Inferior parietal cortex (tissue), 1 donor: ENCODE data around the gene CDH2.

ENCODE experiments used
- DNase-seq: peaks from one replicate; pipeline ENCODE4 v3.0.0-alpha.2; 2016; ENCODE audit errors: extremely low spot score

Gene CDH2

DNA sequence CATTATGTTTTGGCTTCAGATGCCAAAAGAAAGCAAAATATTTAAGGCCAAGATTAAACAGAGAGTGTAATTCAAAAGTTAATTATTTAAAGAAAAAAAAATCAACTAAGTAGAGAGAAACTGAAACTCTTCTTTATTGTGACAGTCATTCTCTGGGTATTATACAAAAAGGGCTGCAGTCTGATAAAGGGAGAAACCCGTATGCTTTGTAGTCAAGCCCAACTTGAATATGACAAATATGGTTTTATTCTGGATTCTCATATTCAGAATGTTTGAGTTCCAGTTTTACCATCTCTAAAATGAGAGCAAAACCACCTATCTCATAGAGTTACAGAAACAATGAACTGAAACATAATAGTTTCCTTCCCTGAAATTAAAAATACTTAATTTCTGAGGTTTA, 8.2 kb downstream of the CDH2 start:
- no peak for DNase-seq

- no peak for DNase-seq
Observed at GRCh38 chr18:28167835-28168349, 9.0 kb downstream of the CDH2 start.

DNA sequence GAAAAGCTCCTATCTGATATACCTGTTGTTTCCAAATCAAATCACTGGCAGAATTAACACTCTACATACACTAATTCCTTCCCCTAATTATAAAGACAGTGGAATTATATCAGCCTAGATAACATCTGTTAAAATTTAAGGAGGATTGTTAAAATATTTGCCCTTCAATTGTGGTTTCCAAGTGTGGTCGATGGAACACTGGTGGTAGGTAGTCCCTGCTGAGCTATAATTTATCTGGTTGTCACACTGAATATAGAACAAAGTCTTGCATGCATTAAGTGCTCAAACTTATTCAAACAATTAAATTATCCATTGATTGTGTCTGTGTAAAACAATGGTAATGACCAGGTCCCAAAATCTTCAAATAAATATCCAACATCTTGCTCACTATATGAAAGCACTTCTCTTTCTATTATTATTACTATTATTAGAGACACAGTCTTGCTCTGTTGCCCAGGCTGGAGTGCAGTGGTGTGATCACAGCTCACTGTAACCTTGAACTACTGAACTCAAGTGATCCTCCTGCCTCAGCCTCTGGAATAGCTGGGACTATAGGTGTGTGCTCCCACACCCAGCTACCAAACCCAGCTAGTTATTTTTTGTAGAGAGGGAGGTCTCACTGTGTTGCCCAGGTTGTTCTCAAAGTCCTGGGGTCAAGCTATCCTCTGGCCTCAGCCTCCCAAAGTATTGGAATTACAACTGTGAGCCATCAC, 12.0 kb downstream of the CDH2 start:
- DNase-seq: no peak

DNA sequence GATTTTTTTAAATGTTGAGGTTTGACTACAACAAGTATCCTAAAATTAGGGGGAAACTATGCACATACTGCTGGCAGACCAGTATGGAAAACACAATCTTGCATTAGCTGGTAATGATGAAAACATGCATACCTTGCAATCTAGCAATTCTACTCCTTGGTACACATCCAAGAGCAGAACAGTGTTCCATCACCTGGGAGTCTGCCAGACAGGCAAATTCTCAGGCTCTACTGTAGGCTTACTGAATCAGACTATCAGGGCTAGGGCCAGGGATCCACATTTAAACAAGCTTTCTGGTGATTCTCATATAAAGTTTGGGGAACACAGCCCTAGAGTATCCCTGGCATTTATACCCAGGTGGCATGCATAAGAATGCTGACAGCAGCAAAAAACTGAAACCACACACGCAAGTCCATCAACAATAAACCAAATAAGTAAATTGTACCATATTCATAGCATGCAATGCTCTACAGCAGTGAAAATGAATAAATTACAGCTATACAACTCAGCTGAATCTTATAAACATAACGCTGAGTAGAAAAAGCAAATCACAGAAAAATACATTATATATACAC, 13.6 kb downstream of the CDH2 start:
- DNase-seq: no peak

DNA sequence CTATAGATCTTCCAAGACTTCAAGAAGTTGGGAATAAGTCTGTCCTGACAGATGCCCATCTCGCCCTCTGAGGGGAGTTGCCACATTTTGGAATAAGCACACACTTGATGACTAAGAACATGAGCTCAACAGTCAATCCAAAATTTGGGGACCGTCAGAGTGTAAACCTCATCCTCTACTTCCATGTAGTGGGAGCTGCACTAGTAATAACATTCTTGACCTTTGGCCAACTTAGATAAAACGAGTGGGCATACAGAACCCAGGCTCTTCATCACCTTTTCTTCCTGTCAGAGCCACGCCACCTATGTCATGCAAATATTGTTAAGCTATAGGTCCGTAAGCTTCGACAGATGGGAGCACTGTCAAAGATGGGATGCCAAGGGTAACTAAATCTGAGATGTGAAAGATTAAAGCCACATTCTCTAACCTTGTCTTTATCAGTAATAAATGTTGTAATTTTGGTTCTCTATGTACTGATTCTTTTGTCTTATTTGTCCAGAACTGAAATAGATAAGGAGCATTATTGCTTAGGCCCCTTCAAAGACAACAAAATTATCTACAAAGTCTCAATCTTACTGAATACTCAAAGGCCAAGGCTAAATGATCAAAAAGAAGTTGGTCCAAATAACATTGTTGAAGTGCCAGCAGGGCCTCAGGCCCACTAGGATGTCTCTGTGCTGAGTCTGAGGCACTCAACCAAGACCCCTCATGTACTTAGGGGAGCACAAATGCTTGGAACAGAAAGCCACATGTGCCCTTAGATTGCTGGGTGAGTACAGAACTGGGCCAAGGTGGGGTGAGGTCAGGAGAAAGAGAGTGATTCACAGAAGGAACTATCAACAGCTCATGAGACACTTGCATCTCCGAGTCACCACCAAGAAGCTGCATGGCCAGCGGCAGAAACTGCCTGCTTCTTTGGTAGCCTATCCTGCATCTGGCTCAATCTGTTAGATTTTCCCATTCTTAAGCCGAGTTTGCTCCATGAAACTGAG, 15.0 kb downstream of the CDH2 start:
- no peak for DNase-seq

- no peak for DNase-seq
Observed at GRCh38 chr18:28159055-28159454, 17.9 kb downstream of the CDH2 start.

DNA sequence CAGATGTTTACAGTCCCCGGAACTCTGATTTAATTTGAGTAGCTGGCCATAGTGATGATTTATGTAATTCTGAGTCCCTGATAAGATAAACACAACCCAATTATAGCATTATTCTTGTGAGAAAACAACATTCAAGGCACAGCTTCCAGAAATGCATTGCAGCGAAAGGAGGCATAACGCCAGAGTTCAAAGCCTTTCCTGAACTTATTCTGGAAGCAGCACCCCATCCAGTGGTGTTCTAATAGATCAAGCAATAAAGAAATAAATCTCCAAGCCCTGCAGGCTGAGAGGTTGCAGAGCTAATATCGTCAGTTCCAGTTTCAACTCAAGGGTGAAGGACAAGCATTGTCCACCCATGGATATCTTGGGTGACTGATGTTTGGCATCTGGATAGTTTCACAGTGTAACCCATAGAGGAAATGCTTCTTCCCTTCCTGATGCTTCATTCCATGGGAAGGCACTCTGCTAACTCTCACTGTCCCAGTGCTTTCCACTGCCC, 18.8 kb downstream of the CDH2 start:
- no peak for DNase-seq

DNA sequence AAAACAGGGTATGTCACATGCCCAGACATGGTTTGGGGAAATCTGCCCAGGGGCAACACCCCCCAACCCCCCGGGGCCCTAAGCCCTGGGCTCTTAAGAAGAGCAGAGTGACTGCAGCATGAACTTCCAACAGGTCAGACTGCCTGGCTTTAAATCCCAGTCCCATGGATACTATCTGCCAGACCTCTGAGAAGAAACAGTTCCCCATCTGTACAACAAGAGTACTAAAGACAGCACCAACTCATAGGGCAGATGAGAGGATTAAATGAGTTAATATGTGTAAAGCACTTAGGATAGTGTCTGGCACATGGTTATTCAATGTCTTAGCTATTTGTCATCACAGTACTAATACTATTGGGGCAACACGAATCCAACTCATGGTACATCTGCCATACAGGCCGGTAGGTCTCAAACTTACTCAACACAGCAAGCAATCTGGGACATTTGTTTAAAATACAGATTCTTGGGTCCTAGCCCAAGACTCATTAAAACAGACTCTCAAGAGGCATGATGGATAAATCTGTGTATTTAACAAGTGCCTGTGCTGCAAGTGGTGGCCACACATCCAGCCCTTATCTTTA, 23.4 kb downstream of the CDH2 start:
- DNase-seq: no peak

DNA sequence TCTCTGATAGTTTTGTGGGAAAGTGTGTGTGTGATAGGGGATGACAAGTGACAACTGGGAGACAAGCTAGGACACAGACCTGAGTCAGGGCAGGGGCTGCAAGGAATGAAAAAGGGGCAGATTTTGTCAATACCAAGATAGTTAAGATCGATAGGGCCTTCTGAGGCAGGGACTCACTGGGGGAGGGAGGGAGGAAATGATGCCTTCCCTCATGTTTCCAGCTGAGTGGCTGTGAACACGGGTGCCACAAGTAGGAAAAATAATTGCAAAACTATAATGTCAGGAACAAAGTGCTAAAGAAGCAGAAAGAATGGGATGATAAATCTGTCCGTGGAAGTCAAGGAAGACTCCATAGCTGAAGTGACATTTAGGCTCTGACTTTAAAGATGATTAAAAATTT, 24.2 kb downstream of the CDH2 start:
- DNase-seq: no peak

GRCh38 chr18:28152354-28152753, 24.6 kb downstream of the CDH2 start:
- DNase-seq: no peak

GRCh38 chr18:28151434-28151833, 25.5 kb downstream of the CDH2 start:
- DNase-seq: no peak

GRCh38 chr18:28150925-28151324, 26.0 kb downstream of the CDH2 start:
- DNase-seq: no peak

- no peak for DNase-seq
Observed at GRCh38 chr18:28149810-28150420, 27.0 kb downstream of the CDH2 start.

- peak; percentile 58 for DNase-seq
Observed at GRCh38 chr18:28147674-28148171, 29.2 kb downstream of the CDH2 start.

GRCh38 chr18:28143725-28144124, 33.2 kb downstream of the CDH2 start:
- no peak for DNase-seq

DNA sequence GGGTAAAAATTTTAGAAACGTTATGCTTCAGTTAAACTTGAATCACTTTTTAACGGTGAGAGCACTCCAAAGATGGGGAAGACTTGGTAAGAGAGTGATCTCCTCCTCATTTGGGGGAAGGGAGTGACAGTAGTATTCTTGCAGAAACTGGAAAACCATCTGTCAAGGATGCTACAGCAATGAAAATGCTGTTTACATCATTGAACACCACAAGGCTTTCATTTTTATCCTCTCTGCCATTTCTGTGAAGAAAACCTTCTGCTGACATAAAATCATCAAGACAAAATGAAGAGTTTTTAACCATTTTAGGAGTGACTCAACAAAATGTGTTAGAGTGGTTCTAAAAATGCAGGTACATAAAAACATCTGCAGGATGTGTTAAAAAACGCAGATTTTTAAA, 38.1 kb downstream of the CDH2 start:
- no peak for DNase-seq

GRCh38 chr18:28136071-28136470, 40.9 kb downstream of the CDH2 start:
- no peak for DNase-seq

DNA sequence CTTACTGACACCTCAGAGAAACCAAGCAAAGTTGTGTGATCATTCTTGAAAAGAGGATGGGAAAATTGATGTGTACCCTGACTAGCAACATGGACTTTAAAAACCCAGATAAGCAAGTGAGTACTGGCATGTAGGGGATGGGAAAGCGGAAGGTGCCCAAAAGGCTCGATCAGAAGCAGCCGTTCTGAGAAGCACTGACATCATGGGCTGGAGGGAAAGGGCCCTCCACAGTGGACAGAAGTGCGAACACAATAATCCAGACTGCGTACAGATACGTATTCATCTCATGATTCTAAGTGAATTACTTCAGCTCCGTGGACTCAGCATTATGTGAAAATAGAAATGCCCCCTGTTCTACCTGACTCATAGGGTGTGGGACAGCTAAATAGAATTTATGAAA, 42.2 kb downstream of the CDH2 start:
- DNase-seq: no peak

- DNase-seq: no peak
Observed at GRCh38 chr18:28132084-28132483, 44.8 kb downstream of the CDH2 start.

- no peak for DNase-seq
Observed at GRCh38 chr18:28128659-28128980, 48.3 kb downstream of the CDH2 start.
